B cell (primary cell): Measurements from ENCODE around the gene DEFB110.

Experiments
- EZH2 ChIP-seq: IDR thresholded peaks from 2 replicates; pipeline ENCODE4 v1.6.1; 2012; ENCODE audit warnings: borderline replicate concordance, low read depth, mild to moderate bottlenecking, moderate library complexity, low read length; ENCODE audit not compliant: insufficient read depth, poor library complexity, severe bottlenecking
- TF ChIP-seq, protein P1 (sequence below): fragments of 200-600 bp; IDR thresholded peaks from one replicate; pipeline ENCODE4 v1.8.0; 2022; ENCODE audit warnings: antibody characterized with exemption, mild to moderate bottlenecking

DNA sequence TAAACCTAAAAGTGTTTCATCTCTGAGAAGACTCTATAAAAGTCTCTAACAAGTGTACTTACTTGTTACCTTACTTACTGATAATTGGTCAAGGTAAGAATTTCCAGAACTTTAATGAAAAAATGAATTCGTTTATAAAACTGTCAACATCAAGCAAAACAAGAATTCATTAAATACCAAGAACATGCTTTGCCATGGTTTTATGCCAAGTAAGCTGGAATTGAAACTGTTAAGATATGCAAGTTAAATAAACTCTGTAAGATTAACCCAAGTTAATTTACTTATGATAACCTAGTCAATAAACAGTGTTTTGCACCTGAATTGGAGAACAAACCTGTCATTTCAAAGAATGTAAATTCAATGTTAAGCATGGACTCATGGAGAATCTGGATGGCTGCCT lies 35.2 kb downstream of the DEFB110 start:
- TF ChIP-seq, protein P1, sequence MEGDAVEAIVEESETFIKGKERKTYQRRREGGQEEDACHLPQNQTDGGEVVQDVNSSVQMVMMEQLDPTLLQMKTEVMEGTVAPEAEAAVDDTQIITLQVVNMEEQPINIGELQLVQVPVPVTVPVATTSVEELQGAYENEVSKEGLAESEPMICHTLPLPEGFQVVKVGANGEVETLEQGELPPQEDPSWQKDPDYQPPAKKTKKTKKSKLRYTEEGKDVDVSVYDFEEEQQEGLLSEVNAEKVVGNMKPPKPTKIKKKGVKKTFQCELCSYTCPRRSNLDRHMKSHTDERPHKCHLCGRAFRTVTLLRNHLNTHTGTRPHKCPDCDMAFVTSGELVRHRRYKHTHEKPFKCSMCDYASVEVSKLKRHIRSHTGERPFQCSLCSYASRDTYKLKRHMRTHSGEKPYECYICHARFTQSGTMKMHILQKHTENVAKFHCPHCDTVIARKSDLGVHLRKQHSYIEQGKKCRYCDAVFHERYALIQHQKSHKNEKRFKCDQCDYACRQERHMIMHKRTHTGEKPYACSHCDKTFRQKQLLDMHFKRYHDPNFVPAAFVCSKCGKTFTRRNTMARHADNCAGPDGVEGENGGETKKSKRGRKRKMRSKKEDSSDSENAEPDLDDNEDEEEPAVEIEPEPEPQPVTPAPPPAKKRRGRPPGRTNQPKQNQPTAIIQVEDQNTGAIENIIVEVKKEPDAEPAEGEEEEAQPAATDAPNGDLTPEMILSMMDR = no peak
- no peak for TF ChIP-seq EZH2
